HL-60 (cell line): ENCODE data around the gene LDHAL6A.

Experiments used
- DNase-seq, 2 experiments: peaks; one replicate each; pipeline ENCODE4 v3.0.0-alpha.2; 2010 to 2020; ENCODE audit warnings: low read depth in 1 of 2, low spot score in 1 of 2
- H3K27ac ChIP-seq: fragments of 250-450 bp; sonication (Bioruptor Pico); replicated peaks from 2 replicates; pipeline ENCODE4 v1.5.1; 2020; ENCODE audit warnings: mild to moderate bottlenecking, moderate library complexity
- H3K27me3 ChIP-seq: fragments of 250-450 bp; sonication (Bioruptor Pico); 2 replicates; pipeline ENCODE4 v1.5.1; 2021; ENCODE audit warnings: mild to moderate bottlenecking, moderate library complexity; ENCODE audit not compliant: insufficient read depth, poor library complexity, severe bottlenecking
- H3K4me3 ChIP-seq: replicated peaks from 2 replicates; pipeline ENCODE4 v1.5.1; 2011; ENCODE audit warnings: mild to moderate bottlenecking, control low read depth, low read length; ENCODE audit not compliant: insufficient read depth
- GABPA ChIP-seq: IDR thresholded peaks from 2 replicates; pipeline ENCODE4 v1.6.1; 2012; ENCODE audit warnings: low read depth
- POLR2AphosphoS5 ChIP-seq: IDR thresholded peaks from 2 replicates; pipeline ENCODE4 v1.6.1; 2012; ENCODE audit warnings: low read depth
- SPI1 ChIP-seq: IDR thresholded peaks from 2 replicates; pipeline ENCODE4 v1.6.1; 2012; ENCODE audit warnings: low read depth, mild to moderate bottlenecking, borderline replicate concordance
- TF ChIP-seq, protein P1 (sequence below): IDR thresholded peaks from 2 replicates; pipeline ENCODE4 v1.6.1; 2012; ENCODE audit warnings: low read depth; ENCODE audit not compliant: insufficient replicate concordance
- TF ChIP-seq, protein P2 (sequence below): IDR thresholded peaks from one replicate; pipeline ENCODE4 v1.5.1; 2011; ENCODE audit warnings: low read length, control low read depth, inconsistent platforms; ENCODE audit not compliant: insufficient read depth

The LDHAL6A gene

DNA sequence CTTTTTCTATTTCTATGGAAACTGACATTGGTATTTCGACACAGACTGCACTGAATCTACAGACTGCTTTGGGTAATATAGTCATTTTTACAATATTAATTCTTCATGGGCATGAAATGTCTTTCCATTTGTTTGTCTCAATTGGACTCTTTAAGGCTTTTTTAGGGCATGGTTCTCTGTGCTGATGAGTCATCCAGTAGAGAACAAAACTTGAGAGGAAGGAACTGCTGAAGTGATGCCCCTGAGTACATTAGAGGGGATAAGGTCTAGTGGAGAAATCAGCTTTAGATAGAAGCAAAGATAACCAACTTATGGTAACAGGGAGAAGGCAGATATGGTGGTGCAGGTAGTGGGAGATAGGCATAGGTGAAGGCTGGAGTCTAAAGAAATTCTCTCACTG lies 46.0 kb downstream of the LDHAL6A start:
- no peak for DNase-seq
- no peaks in the 10 kb centered on the region for H3K27me3 ChIP-seq
- TF ChIP-seq, protein P1, sequence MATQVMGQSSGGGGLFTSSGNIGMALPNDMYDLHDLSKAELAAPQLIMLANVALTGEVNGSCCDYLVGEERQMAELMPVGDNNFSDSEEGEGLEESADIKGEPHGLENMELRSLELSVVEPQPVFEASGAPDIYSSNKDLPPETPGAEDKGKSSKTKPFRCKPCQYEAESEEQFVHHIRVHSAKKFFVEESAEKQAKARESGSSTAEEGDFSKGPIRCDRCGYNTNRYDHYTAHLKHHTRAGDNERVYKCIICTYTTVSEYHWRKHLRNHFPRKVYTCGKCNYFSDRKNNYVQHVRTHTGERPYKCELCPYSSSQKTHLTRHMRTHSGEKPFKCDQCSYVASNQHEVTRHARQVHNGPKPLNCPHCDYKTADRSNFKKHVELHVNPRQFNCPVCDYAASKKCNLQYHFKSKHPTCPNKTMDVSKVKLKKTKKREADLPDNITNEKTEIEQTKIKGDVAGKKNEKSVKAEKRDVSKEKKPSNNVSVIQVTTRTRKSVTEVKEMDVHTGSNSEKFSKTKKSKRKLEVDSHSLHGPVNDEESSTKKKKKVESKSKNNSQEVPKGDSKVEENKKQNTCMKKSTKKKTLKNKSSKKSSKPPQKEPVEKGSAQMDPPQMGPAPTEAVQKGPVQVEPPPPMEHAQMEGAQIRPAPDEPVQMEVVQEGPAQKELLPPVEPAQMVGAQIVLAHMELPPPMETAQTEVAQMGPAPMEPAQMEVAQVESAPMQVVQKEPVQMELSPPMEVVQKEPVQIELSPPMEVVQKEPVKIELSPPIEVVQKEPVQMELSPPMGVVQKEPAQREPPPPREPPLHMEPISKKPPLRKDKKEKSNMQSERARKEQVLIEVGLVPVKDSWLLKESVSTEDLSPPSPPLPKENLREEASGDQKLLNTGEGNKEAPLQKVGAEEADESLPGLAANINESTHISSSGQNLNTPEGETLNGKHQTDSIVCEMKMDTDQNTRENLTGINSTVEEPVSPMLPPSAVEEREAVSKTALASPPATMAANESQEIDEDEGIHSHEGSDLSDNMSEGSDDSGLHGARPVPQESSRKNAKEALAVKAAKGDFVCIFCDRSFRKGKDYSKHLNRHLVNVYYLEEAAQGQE = no peak
- TF ChIP-seq SPI1 = no peak
- TF ChIP-seq, protein P2, sequence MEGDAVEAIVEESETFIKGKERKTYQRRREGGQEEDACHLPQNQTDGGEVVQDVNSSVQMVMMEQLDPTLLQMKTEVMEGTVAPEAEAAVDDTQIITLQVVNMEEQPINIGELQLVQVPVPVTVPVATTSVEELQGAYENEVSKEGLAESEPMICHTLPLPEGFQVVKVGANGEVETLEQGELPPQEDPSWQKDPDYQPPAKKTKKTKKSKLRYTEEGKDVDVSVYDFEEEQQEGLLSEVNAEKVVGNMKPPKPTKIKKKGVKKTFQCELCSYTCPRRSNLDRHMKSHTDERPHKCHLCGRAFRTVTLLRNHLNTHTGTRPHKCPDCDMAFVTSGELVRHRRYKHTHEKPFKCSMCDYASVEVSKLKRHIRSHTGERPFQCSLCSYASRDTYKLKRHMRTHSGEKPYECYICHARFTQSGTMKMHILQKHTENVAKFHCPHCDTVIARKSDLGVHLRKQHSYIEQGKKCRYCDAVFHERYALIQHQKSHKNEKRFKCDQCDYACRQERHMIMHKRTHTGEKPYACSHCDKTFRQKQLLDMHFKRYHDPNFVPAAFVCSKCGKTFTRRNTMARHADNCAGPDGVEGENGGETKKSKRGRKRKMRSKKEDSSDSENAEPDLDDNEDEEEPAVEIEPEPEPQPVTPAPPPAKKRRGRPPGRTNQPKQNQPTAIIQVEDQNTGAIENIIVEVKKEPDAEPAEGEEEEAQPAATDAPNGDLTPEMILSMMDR = no peak
- TF ChIP-seq POLR2AphosphoS5 = no peak
- TF ChIP-seq GABPA = no peak
- no peak overlapping the region for H3K27ac ChIP-seq
- no peak overlapping the region for H3K4me3 ChIP-seq

DNA sequence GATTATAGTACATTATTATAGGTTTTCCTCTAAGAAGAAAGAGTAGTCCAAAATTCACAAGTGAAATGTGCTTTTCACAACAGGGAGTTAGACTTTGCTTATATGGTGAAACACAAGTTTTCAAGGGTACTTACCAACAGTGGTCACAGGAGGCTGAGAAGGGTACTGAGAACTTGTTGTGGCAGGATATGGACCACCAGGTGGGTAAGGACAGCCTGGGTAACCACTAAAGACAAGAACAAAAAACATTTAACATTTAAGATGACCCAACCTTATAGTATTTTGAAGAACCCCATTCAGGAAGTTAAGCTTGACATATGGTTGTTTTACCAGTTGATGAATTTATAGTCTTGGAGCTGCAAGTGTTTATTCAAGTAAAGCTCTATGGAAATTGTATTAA lies 46.7 kb downstream of the LDHAL6A start:
- DNase-seq = no peak
- TF ChIP-seq POLR2AphosphoS5 = no peak
- TF ChIP-seq SPI1 = no peak
- TF ChIP-seq, protein P2 = no peak

DNA sequence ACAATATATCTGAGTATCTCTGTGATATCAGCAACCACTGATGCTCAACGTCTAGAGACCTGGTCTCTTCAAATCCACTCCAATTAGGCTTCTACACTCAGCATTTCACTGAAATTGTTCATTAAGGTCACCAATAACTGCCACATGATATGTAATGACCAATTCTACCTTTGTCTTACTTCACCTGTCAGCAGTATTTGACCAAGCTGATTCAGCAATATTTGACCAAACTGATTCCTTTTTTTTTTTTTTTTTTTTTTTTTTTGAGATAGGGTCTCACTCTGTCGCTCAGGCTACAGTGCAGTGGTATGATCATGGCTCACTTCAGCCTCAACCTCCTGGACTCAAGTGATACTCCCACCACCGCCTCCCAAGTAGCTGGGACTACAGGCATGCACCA lies 65.5 kb downstream of the LDHAL6A start:
- H3K27me3 ChIP-seq = no peaks in the 10 kb centered on the region
- H3K4me3 ChIP-seq = no peak overlapping the region
- DNase-seq = no peak
- TF ChIP-seq GABPA = no peak
- TF ChIP-seq, protein P1 = no peak
- TF ChIP-seq POLR2AphosphoS5 = no peak
- TF ChIP-seq SPI1 = no peak
- TF ChIP-seq, protein P2 = no peak
- H3K27ac ChIP-seq = no peak overlapping the region

More for the DNA sequence above, 46.7 kb downstream of the LDHAL6A start:
- H3K27me3 ChIP-seq = no peaks in the 10 kb centered on the region
- no peak overlapping the region for H3K4me3 ChIP-seq
- no peak overlapping the region for H3K27ac ChIP-seq

DNA sequence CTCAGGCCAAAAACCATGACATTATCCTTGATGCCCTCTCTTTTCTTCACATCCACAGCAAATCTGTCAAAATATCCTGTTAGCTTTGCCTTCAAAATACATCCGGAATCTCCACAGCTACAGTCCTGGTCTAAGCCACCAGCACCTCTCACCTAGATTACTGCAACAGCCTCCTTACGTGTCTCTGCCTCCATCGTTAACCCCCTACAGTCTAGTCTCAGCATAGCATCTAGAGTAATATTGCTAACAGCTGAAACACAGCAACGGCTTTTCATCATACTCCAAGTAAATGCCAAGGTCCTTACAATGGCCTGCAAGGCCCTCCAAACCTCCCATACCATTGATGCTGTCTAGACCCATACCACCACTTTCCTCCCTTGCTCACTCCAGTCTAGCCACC lies 66.7 kb downstream of the LDHAL6A start:
- no peak for DNase-seq
- Histone ChIP-seq H3K4me3 (no peak overlapping the region), H3K27me3 (no peaks in the 10 kb centered on the region), H3K27ac (no peak overlapping the region)
- TF ChIP-seq, protein P2 = no peak
- TF ChIP-seq POLR2AphosphoS5 (no peak), GABPA (no peak), SPI1 (no peak)
- TF ChIP-seq, protein P1 = no peak
